Right lobe of liver (tissue), 6 donors: ENCODE measurements around the gene RBM33. TPM values are rescaled to one million over a fixed set of nuclear protein-coding genes. Genes with fewer than 3 reads are reported as not detected.

Experiments used
- ATAC-seq, 4 donors: fragments of 200-7000 bp; cut with Tn5 transposase; one replicate each; pipeline ENCODE4 v1.9.1; 2020; ENCODE audit warnings: mild to moderate bottlenecking in 4 of 4, moderate library complexity in 4 of 4
- DNase-seq, 3 donors: peaks; one replicate each; pipeline ENCODE4 v3.0.0-alpha.2; 2020
- H3K27ac ChIP-seq, 3 donors: fragments of 200-600 bp; one replicate each; pipeline ENCODE4 v1.8.0; 2022
- H3K27me3 ChIP-seq, 2 donors: fragments of 200-600 bp; one replicate each; pipeline ENCODE4 v1.8.0; 2022
- H3K36me3 ChIP-seq, 4 donors: fragments of 200-600 bp; sonication (generic) in 1 of 4; one replicate each; pipeline versions ENCODE4 v1.5.1 to v1.8.0; 2017 to 2022; ENCODE audit warnings: control low read depth in 1 of 4
- H3K4me1 ChIP-seq, 4 donors: fragments of 200-600 bp; sonication (generic) in 1 of 4; one replicate each; pipeline versions ENCODE4 v1.5.1 to v1.8.0; 2017 to 2022; ENCODE audit warnings: control low read depth in 1 of 4
- H3K4me3 ChIP-seq, 3 donors: fragments of 200-600 bp; one replicate each; pipeline ENCODE4 v1.8.0; 2022
- H3K9me3 ChIP-seq, 4 donors: fragments of 200-600 bp; sonication (generic) in 1 of 4; one replicate each; pipeline versions ENCODE4 v1.5.1 to v1.8.0; 2017 to 2022; ENCODE audit warnings: control low read depth in 1 of 4
- CTCF ChIP-seq, 4 donors: fragments of 200-600 bp in 3 of 4; fragments of 450-650 bp in 1 of 4; IDR thresholded peaks; one replicate each; pipeline versions ENCODE4 v1.5.1 to v1.8.0; 2016 to 2022; ENCODE audit warnings: antibody characterized with exemption in 4 of 4, mild to moderate bottlenecking in 2 of 4
- POLR2A ChIP-seq: fragments of 450-650 bp; IDR thresholded peaks from one replicate; pipeline ENCODE4 v1.6.1; 2017; ENCODE audit warnings: antibody characterized with exemption, mild to moderate bottlenecking
- WGBS: methylation state at CpG from one replicate; pipeline ENCODE4 v1.1.6; 2018; ENCODE audit warnings: low coverage, low lambda C conversion rate; ENCODE audit not compliant: insufficient coverage; ENCODE audit errors: missing lambda C conversion rate; 5-methylcytosine and 5-hydroxymethylcytosine counted together
- intact Hi-C, 2 donors: fragments of 100-400 bp; cut with DNase I; formaldehyde crosslinking; loops; one replicate each; pipeline versions ENCODE4 v1.11.2 to v1.14.1; 2022
- total RNA-seq, 6 experiments: library from RNA; depleted of rRNA in 2 of 6; stranded (reverse); fragments of >200 nt in 2 of 6; fragmentation: NEBNext Ultra II Directional in 3 of 6; extraction: Animal tissue kit (Norgen Biotek cat#: 25700) in 3 of 6; gene quantifications; one replicate each; pipeline versions ENCODE4 v1.1.0 to v1.2.4, GENCODE V29; 2016 to 2023
- donor health status: DM: no; HTN: yes; CAD: no.
- donor health status: DM: no; HTN: no; CAD: no.
- donor health status: DM: no; HTN: no; CAD: no.
- donor health status: DM: no; HTN: yes; CAD: no.
- donor health status: DM: no; HTN: yes; CAD: no.

Gene RBM33
- total RNA-seq, 6 experiments from 2014 or later: 24.9 to 55.1 (median 32.0) TPM

- peak in 1 of 3 donors; percentile 33 for DNase-seq
- WGBS: 97% methylated on average over 17 of the region's 24 CpGs
- TF ChIP-seq CTCF (IDR thresholded peaks at IDR 0.05): no peak
- TF ChIP-seq POLR2A: no peak
Observed at GRCh38 chr7:155780884-155781283, 136.4 kb downstream of the RBM33 start.

GRCh38 chr7:155781433-155781832 lies 137.0 kb downstream of the RBM33 start:
- Histone ChIP-seq H3K4me3 (no peak overlapping the region), H3K27ac (no peak overlapping the region), H3K4me1 (peaks cover 0 to 13% (median 0%) of the 10 kb centered on the region in 4 donors), H3K36me3 (peaks cover 0 to 30% (median 14%) of the 10 kb centered on the region in 4 donors), H3K27me3 (no peaks in the 10 kb centered on the region), H3K9me3 (no peaks in the 10 kb centered on the region)
- TF ChIP-seq POLR2A: no peak
- TF ChIP-seq CTCF (IDR thresholded peaks at IDR 0.05): no peak
- no peak for ATAC-seq
- 96% methylated on average over 3 of the region's 20 CpGs for WGBS
- intact Hi-C loops: no loop called here
- DNase-seq: peak in 1 of 3 donors; percentile 36

More at GRCh38 chr7:155780884-155781283, 136.4 kb downstream of the RBM33 start:
- no peaks in the 10 kb centered on the region for H3K27me3 ChIP-seq
- ATAC-seq: no peak
- H3K36me3 ChIP-seq: peaks cover 0 to 34% (median 18%) of the 10 kb centered on the region in 4 donors
- intact Hi-C loops: no loop called here
- H3K9me3 ChIP-seq: no peaks in the 10 kb centered on the region
- H3K27ac ChIP-seq: no peak overlapping the region
- peaks cover 0 to 13% (median 0%) of the 10 kb centered on the region in 4 donors for H3K4me1 ChIP-seq
- no peak overlapping the region for H3K4me3 ChIP-seq

- DNase-seq (peak in 1 of 3 donors; percentile 27), ATAC-seq (no peak)
- H3K27me3 ChIP-seq: no peaks in the 10 kb centered on the region
- H3K9me3 ChIP-seq: no peaks in the 10 kb centered on the region
- intact Hi-C loops: no loop called here
- H3K4me3 ChIP-seq: no peak overlapping the region
- peaks cover 0 to 26% (median 9%) of the 10 kb centered on the region in 4 donors for H3K36me3 ChIP-seq
- H3K27ac ChIP-seq: no peak overlapping the region
- WGBS: 94% methylated on average over 3 of the region's 10 CpGs
- no peak for TF ChIP-seq CTCF (IDR thresholded peaks at IDR 0.05)
- no peak for TF ChIP-seq POLR2A
- H3K4me1 ChIP-seq: peaks cover 0 to 18% (median 0%) of the 10 kb centered on the region in 4 donors
Observed at GRCh38 chr7:155782466-155782865, 138.0 kb downstream of the RBM33 start.

- intact Hi-C loops: no loop called here
- Histone ChIP-seq H3K4me3 (no peak overlapping the region), H3K9me3 (no peaks in the 10 kb centered on the region), H3K4me1 (peaks cover 0 to 7% (median 0%) of the 10 kb centered on the region in 4 donors), H3K36me3 (peaks cover 0 to 10% (median under 1%) of the 10 kb centered on the region in 4 donors), H3K27ac (no peak overlapping the region), H3K27me3 (no peaks in the 10 kb centered on the region)
- 92% methylated on average over 10 of the region's 10 CpGs for WGBS
- TF ChIP-seq CTCF (IDR thresholded peaks at IDR 0.05) (no peak), POLR2A (no peak)
- no peak for ATAC-seq
- DNase-seq: no peak
Observed at GRCh38 chr7:155785536-155785935, 141.1 kb downstream of the RBM33 start.
